ENCODE measurements around the gene NANOGP8.

DNA sequence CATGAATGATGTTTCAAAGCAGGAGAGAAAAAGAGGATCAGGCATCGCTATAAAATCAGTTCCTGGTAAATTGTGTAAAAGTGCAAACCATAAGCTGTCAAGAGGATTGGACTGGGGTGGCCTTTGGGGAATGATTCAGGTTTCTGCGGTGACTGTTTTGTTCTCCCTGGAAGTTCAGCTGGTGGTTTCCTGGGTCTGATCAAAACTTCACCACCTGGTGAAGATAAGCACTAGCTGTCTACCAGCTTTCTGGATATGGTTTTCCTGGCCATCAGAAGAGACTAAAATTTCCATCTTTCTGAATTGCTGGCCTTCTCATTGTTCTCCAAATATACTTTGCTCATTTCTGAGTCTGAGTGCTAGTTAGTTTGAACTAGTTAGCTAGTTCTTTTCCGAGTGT is 2.7 kb upstream of the NANOGP8 start:
- TF ChIP-seq CTCF (conservative IDR thresholded peaks at IDR 0.05; ENCODE audit: low read length) (no peak), EZH2phosphoT487 (IDR thresholded peaks at IDR 0.05; ENCODE audit: borderline replicate concordance, low read depth, low read length) (no peak)

Measured in OCI-LY7 (cell line).